Activated gamma-delta T cell treated with Interleukin-2 at 50 U/mL for 16 hours (primary cell): ENCODE measurements around the gene MYO1D.

Experiments used
- DNase-seq: peaks from one replicate; pipeline ENCODE4 v3.0.0-alpha.2; 2020

MYO1D gene

GRCh38 chr17:32609884-32610650, 266.9 kb downstream of the MYO1D start:
- no peak for DNase-seq

- DNase-seq = peak; percentile 68
Measured at GRCh38 chr17:32609085-32609484, 267.8 kb downstream of the MYO1D start.

DNA sequence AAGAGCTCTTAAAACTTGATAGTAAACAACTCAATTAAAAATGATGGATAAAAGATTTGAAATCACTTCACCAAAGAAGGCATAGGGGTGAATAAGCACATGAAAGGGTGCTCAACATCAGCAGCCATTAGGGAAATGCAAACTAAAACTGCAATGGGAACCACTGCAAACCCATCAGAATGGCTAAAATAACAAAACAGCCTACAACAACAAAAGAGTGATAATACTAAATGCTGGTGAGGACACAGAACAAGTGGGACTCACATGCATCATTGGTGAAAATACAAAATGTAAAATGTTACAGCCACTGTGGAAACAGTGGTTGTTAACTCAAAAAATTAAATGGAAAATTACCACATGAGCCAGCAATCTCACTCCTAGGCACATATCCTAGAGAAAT, 268.7 kb downstream of the MYO1D start:
- DNase-seq = no peak

DNA sequence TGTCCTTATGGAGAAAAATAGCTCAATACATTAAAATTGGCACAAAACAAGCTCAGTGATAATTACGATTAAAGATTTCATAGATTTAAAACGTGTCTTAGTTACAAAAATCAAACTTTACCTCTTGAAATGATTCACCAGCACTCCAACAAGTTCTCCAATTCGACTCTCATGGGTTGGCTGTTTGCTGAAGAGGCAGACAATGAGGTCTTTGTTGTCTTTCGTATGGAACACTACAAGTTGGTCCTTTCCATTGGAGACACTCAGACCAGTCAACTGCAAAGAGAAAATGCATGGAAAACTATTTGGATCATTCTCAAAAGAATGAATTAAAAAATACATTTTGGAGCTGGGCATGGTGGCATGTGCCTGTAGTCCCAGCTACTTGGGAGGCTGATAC, 272.0 kb downstream of the MYO1D start:
- no peak for DNase-seq

GRCh38 chr17:32602396-32602795, 274.5 kb downstream of the MYO1D start:
- DNase-seq = no peak

- DNase-seq = no peak
Measured at GRCh38 chr17:32601866-32602265, 275.1 kb downstream of the MYO1D start.

GRCh38 chr17:32596628-32597027, 280.3 kb downstream of the MYO1D start:
- no peak for DNase-seq

DNA sequence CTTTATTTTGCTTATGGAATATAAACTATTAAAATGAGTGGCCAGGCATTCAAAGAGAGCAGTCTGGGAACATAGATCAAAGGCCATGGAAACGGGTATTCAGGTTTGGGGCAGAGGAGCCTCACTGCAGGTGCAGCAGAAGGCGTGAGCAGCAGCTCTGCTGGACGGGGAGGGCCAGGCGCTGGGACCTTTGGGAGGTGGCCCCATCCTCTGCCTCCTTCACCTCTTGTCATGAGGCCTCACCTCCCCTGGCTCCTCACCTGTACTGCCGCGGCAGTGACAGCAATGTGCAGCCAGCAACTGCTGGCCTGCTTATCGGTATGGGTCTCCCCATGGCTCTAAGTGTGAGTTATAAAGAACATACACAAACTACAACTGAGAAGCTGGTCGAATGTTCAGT, 280.7 kb downstream of the MYO1D start:
- no peak for DNase-seq

DNA sequence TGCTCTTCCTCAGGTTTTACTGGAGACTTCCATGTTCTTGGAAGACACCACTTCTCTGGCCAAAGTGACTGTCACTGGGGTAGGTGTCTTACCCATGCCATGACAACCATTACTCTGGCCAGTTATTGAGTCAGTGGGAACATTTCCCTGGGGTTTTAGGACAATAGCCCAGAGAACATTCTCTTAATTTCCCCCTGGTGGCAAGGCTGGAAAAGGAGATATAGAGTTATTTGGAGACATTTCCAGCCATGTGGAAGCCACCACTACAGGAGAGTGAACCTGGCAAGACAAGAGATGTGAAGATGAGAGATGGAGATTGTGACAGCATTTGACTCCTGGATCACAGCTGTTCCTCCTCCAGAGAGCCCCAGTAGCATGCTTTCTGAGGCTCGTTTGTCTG, 283.9 kb downstream of the MYO1D start:
- no peak for DNase-seq

DNA sequence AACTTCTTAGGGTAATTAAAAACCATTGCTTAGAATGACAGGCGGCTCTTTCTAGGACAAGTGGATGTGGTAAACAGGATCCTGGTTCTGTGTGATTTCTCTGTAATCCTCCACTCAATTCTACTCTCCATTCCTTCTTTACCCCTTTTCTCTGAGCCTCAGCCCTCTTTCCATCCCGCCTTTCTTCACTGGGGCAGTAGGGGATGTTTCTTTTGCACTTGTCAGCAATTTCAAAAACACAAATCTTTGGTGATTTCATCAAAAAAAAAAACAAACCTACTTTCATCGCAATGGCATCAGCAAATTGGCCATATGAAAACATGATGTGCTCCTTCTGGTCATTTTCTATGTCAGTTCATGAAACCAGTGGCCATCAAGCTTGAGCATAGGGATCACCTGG, 285.5 kb downstream of the MYO1D start:
- DNase-seq = no peak

GRCh38 chr17:32590974-32591373, 285.9 kb downstream of the MYO1D start:
- no peak for DNase-seq

- DNase-seq = no peak
Measured at GRCh38 chr17:32588982-32589381, 287.9 kb downstream of the MYO1D start.

DNA sequence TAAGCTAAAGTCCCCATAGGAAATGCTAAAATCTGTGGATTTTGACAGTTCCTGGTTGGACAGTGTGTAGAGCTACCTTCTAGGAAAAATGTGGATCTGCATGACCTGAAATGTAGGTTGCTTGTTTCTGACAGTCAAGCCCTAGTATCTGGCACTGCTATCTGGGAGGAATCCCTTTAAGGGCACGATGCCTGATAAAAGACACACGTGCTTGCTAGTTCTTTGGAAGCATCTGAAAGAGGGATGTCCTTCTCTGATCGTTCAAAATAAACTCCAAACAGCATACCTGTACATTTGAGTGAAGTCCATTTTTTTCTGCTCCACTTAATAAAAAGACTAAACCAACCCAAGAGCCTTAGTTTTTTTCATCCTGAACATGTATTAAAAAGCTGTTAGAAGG, 288.8 kb downstream of the MYO1D start:
- no peak for DNase-seq

GRCh38 chr17:32586666-32587065, 290.3 kb downstream of the MYO1D start:
- DNase-seq = no peak

GRCh38 chr17:32584792-32585191, 292.1 kb downstream of the MYO1D start:
- no peak for DNase-seq

- DNase-seq = no peak
Measured at GRCh38 chr17:32583053-32583452, 293.9 kb downstream of the MYO1D start.

- DNase-seq = no peak
Measured at GRCh38 chr17:32575852-32576251, 301.1 kb downstream of the MYO1D start.

GRCh38 chr17:32570081-32570396, 306.9 kb downstream of the MYO1D start:
- no peak for DNase-seq

GRCh38 chr17:32569171-32570080, 307.5 kb downstream of the MYO1D start:
- no peak for DNase-seq

- DNase-seq = no peak
Measured at GRCh38 chr17:32568705-32569104, 308.2 kb downstream of the MYO1D start.

GRCh38 chr17:32567511-32567910, 309.4 kb downstream of the MYO1D start:
- DNase-seq = no peak

GRCh38 chr17:32567086-32567485, 309.8 kb downstream of the MYO1D start:
- no peak for DNase-seq

DNA sequence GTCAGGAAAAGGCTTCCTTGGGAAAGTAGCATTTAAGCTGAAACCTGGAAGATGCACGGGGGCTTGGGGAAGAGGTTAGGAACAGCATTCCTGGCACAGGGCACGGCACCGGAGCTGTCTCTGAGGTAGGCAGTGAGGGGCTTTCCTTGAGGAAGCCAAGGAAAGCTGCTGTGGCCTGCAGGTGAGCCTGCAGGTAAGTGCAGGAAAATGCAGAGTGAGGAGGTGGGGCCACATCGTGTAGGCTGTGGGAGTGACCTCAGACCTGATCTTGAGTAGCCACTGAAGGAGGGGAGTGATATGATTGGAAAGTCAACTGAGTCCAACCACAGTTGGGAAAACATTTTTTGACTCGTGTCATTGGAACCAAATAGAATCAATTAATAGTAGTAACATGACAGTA, 310.6 kb downstream of the MYO1D start:
- DNase-seq = no peak

GRCh38 chr17:32565401-32565800, 311.5 kb downstream of the MYO1D start:
- DNase-seq = no peak
